Peyer's patch (tissue), 4 donors: ENCODE data around the gene SETD2.

Experiments
- POLR2A ChIP-seq, 2 donors: fragments of 450-650 bp; IDR thresholded peaks; one replicate each; pipeline ENCODE4 v1.5.1; 2017; ENCODE audit warnings: antibody characterized with exemption in 2 of 2, mild to moderate bottlenecking in 2 of 2, moderate library complexity in 2 of 2
- TF ChIP-seq, protein P1 (sequence below), 6 experiments: fragments of 450-650 bp in 4 of 6; fragments of 200-600 bp in 2 of 6; sonication (generic) in 1 of 6; IDR thresholded peaks; one replicate each; pipeline ENCODE4 v1.5.1; 2017 to 2019; ENCODE audit warnings: antibody characterized with exemption in 6 of 6, mild to moderate bottlenecking in 3 of 6, moderate library complexity in 1 of 6

- TF ChIP-seq, protein P1, sequence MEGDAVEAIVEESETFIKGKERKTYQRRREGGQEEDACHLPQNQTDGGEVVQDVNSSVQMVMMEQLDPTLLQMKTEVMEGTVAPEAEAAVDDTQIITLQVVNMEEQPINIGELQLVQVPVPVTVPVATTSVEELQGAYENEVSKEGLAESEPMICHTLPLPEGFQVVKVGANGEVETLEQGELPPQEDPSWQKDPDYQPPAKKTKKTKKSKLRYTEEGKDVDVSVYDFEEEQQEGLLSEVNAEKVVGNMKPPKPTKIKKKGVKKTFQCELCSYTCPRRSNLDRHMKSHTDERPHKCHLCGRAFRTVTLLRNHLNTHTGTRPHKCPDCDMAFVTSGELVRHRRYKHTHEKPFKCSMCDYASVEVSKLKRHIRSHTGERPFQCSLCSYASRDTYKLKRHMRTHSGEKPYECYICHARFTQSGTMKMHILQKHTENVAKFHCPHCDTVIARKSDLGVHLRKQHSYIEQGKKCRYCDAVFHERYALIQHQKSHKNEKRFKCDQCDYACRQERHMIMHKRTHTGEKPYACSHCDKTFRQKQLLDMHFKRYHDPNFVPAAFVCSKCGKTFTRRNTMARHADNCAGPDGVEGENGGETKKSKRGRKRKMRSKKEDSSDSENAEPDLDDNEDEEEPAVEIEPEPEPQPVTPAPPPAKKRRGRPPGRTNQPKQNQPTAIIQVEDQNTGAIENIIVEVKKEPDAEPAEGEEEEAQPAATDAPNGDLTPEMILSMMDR (IDR thresholded peaks at IDR 0.05), result no peak
- TF ChIP-seq POLR2A (IDR thresholded peaks at IDR 0.05), result no peak
Observed at GRCh38 chr3:47097864-47098263, 66.0 kb downstream of the SETD2 start.
